Prostate gland (tissue), 2 donors: ENCODE data around the gene PRKG2. TPM values are rescaled to one million over a fixed set of nuclear protein-coding genes. Genes with fewer than 3 reads are reported as not detected.

ENCODE experiments used
- DNase-seq: peaks from one replicate; pipeline ENCODE4 v3.0.0-alpha.2; 2019; ENCODE audit warnings: low spot score
- H3K27ac ChIP-seq, 2 donors: fragments of 200-600 bp; sonication (generic); 2 replicates each; pipeline ENCODE4 v1.5.1; 2017 to 2019
- H3K27me3 ChIP-seq: fragments of 200-600 bp; sonication (generic); replicated peaks from 2 replicates; pipeline ENCODE4 v1.5.1; 2019; ENCODE audit not compliant: insufficient read depth
- H3K36me3 ChIP-seq, 2 donors: fragments of 200-600 bp; sonication (generic); 1 replicate in 1 of 2; 2 replicates in 1 of 2; pipeline versions ENCODE4 v1.5.1 to v1.8.1; 2017 to 2019
- H3K4me1 ChIP-seq: fragments of 200-600 bp; sonication (generic); replicated peaks from 2 replicates; pipeline ENCODE4 v1.5.1; 2019
- H3K4me3 ChIP-seq, 2 donors: fragments of 200-600 bp; sonication (generic); 2 replicates each; pipeline ENCODE4 v1.5.1; 2017 to 2019
- H3K9me3 ChIP-seq: fragments of 200-600 bp; sonication (generic); 2 replicates; pipeline ENCODE4 v1.5.1; 2017
- CTCF ChIP-seq, 4 experiments: fragments of 200-600 bp in 2 of 4; fragments of 450-650 bp in 2 of 4; sonication (generic) in 2 of 4; IDR thresholded peaks; 1 replicate in 3 of 4; 2 replicates in 1 of 4; pipeline ENCODE4 v1.5.1; 2016 to 2019; ENCODE audit warnings: antibody characterized with exemption in 4 of 4, mild to moderate bottlenecking in 2 of 4, moderate library complexity in 2 of 4
- POLR2A ChIP-seq: fragments of 450-650 bp; IDR thresholded peaks from one replicate; pipeline ENCODE4 v1.6.1; 2016; ENCODE audit warnings: antibody characterized with exemption, mild to moderate bottlenecking
- POLR2AphosphoS5 ChIP-seq: sonication (generic); formaldehyde crosslinking; IDR thresholded peaks from one replicate; pipeline ENCODE4 v1.6.1; 2017; ENCODE audit warnings: antibody characterized with exemption
- WGBS: methylation state at CpG from one replicate; pipeline ENCODE4 v1.1.5; 2018; 5-methylcytosine and 5-hydroxymethylcytosine counted together
- intact Hi-C: fragments of 100-400 bp; cut with DNase I; formaldehyde crosslinking; loops from one replicate; pipeline ENCODE4 v1.14.2; 2022
- total RNA-seq, 2 donors: library from RNA; depleted of rRNA; stranded (reverse); fragments of >200 nt; gene quantifications; one replicate each; pipeline ENCODE4 v1.1.0, GENCODE V29; 2016

Gene PRKG2
- total RNA-seq, 2 donors from 2014 or later, result 5.2 to 8.2 TPM

DNA sequence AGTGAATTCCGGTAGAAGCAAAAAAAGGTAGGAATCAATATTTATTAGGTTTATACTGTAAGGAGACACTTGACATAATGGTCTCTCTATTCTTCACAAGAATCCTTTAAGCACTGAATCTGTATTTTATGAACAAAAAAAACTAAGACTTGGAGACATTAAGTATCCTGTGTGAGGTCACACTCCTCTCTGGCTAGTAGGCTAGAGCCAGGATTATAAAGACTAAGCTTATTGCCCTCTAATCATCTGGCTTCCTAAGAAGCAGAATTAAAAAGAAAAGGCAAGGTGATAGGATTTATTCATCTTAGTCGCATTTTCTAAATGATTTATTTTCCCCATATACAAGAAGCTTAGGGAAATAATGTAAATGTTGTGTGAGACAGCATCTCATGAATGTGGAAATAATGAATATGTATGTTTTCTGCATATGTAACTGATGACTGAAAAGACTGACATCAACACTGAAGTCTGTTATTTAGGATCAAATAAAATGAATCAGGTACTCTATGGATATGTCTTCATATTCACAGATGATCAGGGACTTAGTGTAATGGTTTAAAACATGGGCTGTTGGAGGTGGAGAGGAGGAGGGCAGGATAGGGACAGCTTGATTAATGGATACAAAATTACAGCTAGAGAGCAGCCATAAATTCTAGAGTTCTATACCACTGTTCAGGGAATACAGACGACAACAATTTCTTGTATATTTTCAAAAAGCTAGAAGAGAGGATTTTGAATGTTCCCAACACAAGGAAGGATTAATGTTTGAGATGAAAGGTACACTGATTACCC, 30.4 kb upstream of the PRKG2 start:
- TF ChIP-seq POLR2A, result no peak
- WGBS, result 80% methylated on average over 3 of the region's 3 CpGs
- no peaks in the 10 kb centered on the region for H3K9me3 ChIP-seq
- H3K36me3 ChIP-seq, result no peaks in the 10 kb centered on the region
- intact Hi-C loops, result no loop called here
- H3K27me3 ChIP-seq, result no peaks in the 10 kb centered on the region
- no peak overlapping the region for H3K4me3 ChIP-seq
- no peaks in the 10 kb centered on the region for H3K4me1 ChIP-seq
- no peak for DNase-seq
- H3K27ac ChIP-seq, result no peak overlapping the region

DNA sequence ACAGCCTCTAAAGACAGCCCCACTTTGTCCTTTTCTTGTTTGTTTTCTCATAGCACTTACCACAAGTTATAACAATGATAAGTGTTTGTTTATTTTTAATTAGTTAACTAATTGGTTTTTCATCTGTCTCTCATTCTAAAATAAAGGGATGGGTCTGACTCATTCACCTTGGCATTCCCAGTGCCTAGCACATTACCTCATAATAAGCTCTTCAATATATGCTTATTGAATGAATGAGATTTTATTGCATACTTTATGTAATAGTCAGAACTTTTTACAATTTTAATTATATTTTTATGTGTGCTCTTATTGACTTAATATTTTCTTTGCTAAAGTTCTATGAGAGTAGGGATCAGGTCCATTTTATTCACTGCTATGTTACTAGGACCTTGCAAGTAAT, 22.8 kb upstream of the PRKG2 start:
- intact Hi-C loops, result no loop called here
- TF ChIP-seq CTCF (IDR thresholded peaks at IDR 0.05), result no peak
- no peak for TF ChIP-seq POLR2AphosphoS5
- TF ChIP-seq POLR2A, result no peak
- Histone ChIP-seq H3K27me3 (no peaks in the 10 kb centered on the region), H3K4me3 (no peak overlapping the region), H3K27ac (no peak overlapping the region), H3K36me3 (no peaks in the 10 kb centered on the region), H3K9me3 (no peaks in the 10 kb centered on the region), H3K4me1 (no peaks in the 10 kb centered on the region)
- no peak for DNase-seq

- intact Hi-C loops, result no loop called here
- TF ChIP-seq POLR2AphosphoS5 (no peak), POLR2A (no peak), CTCF (IDR thresholded peaks at IDR 0.05) (no peak)
- Histone ChIP-seq H3K9me3 (no peaks in the 10 kb centered on the region), H3K27me3 (no peaks in the 10 kb centered on the region), H3K27ac (no peak overlapping the region), H3K36me3 (no peaks in the 10 kb centered on the region), H3K4me1 (no peaks in the 10 kb centered on the region), H3K4me3 (no peak overlapping the region)
- WGBS, result 86% methylated on average over 23 of the region's 23 CpGs
- no peak for DNase-seq
Observed at GRCh38 chr4:81235982-81236749, 21.1 kb upstream of the PRKG2 start.

DNA sequence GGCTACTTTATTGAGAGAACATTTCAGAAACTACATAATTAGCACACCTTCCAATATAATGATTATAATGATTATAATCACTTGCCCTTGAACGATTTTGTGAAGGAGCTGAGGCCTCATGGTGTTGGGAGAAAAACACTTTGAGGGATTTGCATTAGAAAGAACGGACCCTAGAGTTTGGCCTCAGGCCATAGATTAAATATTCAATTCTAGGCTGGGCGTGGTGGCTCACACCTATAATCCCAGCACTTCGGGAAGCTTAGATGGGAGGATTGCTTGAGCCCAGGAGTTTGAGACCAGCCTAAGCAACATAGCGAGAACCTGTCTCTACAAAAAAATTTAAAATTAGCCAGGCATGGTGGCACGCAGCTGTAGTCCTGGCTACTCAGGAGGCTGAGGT, 12.9 kb upstream of the PRKG2 start:
- intact Hi-C loops, result no loop called here
- Histone ChIP-seq H3K4me3 (no peak overlapping the region), H3K9me3 (no peaks in the 10 kb centered on the region), H3K27ac (no peak overlapping the region), H3K4me1 (no peaks in the 10 kb centered on the region), H3K27me3 (no peaks in the 10 kb centered on the region), H3K36me3 (no peaks in the 10 kb centered on the region)
- TF ChIP-seq POLR2AphosphoS5 (no peak), CTCF (IDR thresholded peaks at IDR 0.05) (no peak), POLR2A (no peak)
- no peak for DNase-seq
- 73% methylated on average over 6 of the region's 6 CpGs for whole genome bisulfite sequencing

DNA sequence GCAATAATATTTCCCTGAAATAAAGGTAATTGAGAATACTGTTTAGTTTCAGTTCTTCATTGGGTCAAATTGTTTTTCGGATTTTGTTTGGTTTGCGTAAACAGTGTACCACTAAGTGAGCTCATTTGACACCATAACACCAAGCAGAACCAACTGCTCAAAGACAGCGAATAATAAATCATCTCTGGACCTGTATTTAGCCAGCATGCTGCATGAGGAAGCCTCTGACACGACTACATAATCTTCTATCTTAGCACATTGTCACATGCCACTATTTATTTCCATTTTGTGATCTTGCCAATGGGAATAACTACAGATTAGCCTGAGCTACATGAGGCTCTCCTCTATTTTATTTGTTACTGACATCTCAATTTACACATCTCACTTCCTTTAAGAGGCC, 12.1 kb upstream of the PRKG2 start:
- Histone ChIP-seq H3K4me1 (no peaks in the 10 kb centered on the region), H3K9me3 (no peaks in the 10 kb centered on the region), H3K36me3 (no peaks in the 10 kb centered on the region), H3K27me3 (no peaks in the 10 kb centered on the region), H3K4me3 (no peak overlapping the region), H3K27ac (no peak overlapping the region)
- DNase-seq, result no peak
- WGBS, result 75% methylated on average over 4 of the region's 4 CpGs
- TF ChIP-seq CTCF (IDR thresholded peaks at IDR 0.05) (no peak), POLR2A (no peak), POLR2AphosphoS5 (no peak)
- intact Hi-C loops, result no loop called here
